T-helper 1 cell treated with Interleukin-12 subunit alpha and Interleukin-12 subunit beta and Interleukin-4 antibody, amounts not matched to agents 30 μg/mL and 1 μg/mL, for 36 hours (primary cell): Measurements from ENCODE around the gene SON.
"Not testable (repeated sequence)": the region's sequence is repeated elsewhere in the genome, so short reads cannot be mapped to it uniquely, and the experiment has no call there.

Source experiments
- H3K27ac Mint-ChIP-seq: one replicate; pipeline ENCODE4 v1.8.0; 2021; ENCODE audit warnings: mild to moderate bottlenecking, mixed read lengths
- H3K27me3 Mint-ChIP-seq: one replicate; pipeline ENCODE4 v1.8.0; 2021; ENCODE audit warnings: low read depth, mixed read lengths
- H3K36me3 Mint-ChIP-seq: one replicate; pipeline ENCODE4 v1.8.0; 2021; ENCODE audit warnings: low read depth, mixed read lengths
- H3K4me1 Mint-ChIP-seq: one replicate; pipeline ENCODE4 v1.8.0; 2021; ENCODE audit warnings: low read depth, mixed read lengths
- H3K4me3 Mint-ChIP-seq: one replicate; pipeline ENCODE4 v1.8.0; 2021; ENCODE audit warnings: mild to moderate bottlenecking, moderate library complexity, mixed read lengths
- H3K9me3 Mint-ChIP-seq: one replicate; pipeline ENCODE4 v1.8.0; 2021; ENCODE audit warnings: mixed read lengths

SON gene

DNA sequence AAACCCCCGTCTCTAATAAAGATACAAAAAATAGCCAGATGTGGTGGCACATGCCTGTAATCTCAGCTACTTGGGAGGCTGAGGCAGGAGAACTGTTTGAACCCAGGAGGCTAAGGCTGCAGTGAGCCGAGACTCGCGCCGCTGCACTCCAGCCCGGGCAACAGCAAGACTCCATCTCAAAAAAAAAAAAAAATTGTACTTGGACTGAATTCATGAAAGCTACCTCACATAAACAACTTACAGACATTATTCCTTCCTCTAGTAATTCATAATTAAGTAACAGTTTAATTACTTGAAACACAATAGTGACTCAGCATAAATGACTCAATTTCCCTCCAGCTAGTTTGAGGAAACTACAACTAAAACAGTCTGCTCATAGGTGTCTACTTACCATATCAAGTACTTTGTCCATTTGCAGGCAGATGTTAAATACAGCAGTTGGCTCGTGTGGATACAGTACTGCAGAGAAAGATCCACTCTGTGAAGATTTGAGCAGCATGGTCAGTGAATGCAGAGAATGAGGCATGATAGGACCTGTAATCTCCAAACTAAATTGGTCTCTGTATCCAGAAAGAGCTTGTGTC, 36.2 kb downstream of the SON start:
- Mint-ChIP-seq H3K4me3 (no peak overlapping the region), H3K27ac (peak overlapping the region; percentile 41), H3K9me3 (no peaks in the 10 kb centered on the region), H3K27me3 (no peaks in the 10 kb centered on the region), H3K4me1 (peaks cover 6% of the 10 kb centered on the region), H3K36me3 (peaks cover 33% of the 10 kb centered on the region)

DNA sequence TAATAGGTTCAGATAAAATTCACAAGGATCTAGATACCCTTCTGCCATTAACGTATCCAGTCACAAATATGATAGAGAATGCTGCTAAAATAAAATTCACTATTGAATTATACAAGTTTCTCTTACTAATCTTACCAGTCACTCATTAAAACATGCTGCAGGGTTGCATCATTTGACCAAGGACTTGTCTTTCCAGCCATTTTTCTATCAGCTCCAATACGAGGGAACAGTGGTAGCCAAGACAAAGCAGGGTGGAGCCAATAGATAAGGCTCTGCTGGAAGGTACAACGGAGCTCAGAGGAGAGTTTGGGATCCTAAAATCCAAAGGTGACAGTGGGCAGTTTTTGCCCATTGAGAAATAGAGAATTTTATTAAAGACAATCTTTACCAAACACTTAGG, 41.6 kb downstream of the SON start:
- no peak overlapping the region for H3K27ac Mint-ChIP-seq
- H3K9me3 Mint-ChIP-seq, result no peaks in the 10 kb centered on the region
- H3K36me3 Mint-ChIP-seq, result peaks cover 15% of the 10 kb centered on the region
- peaks cover 22% of the 10 kb centered on the region for H3K4me1 Mint-ChIP-seq
- H3K4me3 Mint-ChIP-seq, result no peak overlapping the region
- H3K27me3 Mint-ChIP-seq, result no peaks in the 10 kb centered on the region

DNA sequence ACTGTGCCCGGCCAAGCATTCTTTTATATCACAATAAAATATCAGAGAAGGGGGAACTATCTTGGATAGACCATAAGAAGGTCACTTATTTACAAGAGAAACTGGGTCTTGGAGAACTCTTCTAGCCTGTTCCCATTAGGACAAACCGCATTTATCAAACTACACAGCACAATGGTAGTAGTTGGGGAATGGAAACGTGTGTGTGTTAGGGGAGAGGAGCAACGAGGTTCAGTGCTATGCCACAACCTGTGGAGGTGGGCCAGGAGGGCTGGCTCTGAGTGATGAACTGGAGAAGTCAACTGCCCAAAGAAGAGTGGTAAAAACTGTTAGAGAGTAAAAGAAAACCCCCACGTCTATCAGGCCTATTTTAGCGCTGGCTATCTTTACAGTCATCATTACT, 44.1 kb downstream of the SON start:
- peaks cover 7% of the 10 kb centered on the region for H3K36me3 Mint-ChIP-seq
- H3K4me1 Mint-ChIP-seq, result peaks cover 23% of the 10 kb centered on the region

DNA sequence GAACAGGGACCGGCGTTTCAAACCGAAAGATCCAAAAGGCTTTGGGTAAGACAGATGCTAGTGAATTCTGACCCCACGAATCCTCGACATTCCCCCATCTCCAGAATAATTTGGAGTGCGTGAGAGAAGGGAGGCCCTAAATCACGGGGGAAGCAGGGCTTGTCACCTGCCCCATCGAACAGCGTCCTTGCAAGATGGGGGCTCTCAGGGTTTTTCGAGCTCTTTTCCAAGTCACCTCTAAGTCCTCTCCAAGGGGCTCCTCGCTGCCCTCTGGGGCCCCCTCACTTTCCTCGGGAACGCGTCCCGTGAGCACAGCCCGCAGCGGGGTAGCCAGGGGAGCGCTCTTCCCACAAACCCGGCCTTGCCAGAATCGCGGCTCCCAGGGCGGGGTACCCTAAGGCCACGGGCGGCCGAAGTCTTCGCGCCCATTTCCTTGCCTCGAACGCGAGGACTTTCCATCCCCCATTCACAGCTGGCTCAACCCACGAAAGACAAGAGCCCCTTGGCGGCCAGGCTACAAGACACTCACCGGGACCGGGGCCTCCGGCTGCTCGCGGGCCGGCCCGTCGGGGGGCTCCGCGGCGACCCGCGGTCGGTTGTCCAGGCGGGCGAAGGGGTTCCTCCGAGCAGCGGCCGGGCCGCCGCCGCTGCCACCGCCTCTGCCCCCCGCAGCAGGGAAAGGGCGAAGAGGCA, 45.1 kb downstream of the SON start:
- H3K27me3 Mint-ChIP-seq, result no peaks in the 10 kb centered on the region
- H3K4me3 Mint-ChIP-seq, result peak overlapping the region; percentile 92
- peaks cover 6% of the 10 kb centered on the region for H3K36me3 Mint-ChIP-seq
- peak overlapping the region; percentile 76 for H3K27ac Mint-ChIP-seq
- H3K4me1 Mint-ChIP-seq, result peaks cover 23% of the 10 kb centered on the region
- no peaks in the 10 kb centered on the region for H3K9me3 Mint-ChIP-seq

More for the DNA sequence above, 44.1 kb downstream of the SON start:
- no peaks in the 10 kb centered on the region for H3K27me3 Mint-ChIP-seq
- peak overlapping the region; percentile 36 for H3K27ac Mint-ChIP-seq
- H3K4me3 Mint-ChIP-seq, result peak overlapping the region; percentile 69
- no peaks in the 10 kb centered on the region for H3K9me3 Mint-ChIP-seq

DNA sequence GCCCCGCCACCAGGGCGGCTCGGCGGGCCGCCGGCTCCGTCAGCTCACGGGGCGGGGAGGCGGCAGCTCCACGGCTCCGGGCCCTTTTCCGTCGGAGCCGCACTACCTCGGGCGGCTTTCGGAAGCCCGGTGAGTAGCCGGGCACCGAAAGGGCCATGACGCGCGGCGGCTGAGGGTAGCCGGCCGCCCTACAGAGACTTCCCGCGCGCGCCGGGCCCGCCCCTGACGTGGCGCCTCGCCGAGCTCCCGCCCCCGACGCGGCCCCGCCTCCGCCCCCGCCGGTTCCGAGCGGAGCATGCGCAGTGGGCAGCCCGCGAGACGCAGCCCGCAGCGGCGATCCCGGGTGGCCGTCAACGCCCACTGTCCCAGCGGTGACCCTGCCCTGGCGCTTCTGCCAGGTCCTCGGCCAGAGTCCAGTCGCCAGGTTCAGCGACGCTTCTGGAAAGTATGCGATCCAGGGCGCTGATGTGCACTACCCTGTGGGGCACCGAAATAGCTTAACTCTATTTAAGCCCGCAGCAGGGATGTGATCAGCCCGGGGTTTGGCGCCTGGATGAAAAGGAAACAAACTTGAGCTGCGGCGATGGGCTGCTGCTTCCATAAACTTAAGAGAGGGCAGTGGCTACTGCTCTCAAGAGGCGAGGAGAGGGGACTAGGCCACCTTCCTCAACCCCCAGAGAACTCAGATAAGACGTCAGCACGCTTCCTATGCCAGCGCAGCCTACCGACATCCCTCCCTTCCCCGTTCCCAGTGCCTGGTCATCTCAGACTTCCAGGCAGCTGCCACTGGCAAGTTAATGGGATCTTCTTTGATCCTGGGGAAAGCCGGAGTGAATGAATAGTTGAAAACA, 45.9 kb downstream of the SON start, which contains the start of gene DONSON:
Gene DONSON, minus strand, starts transcription at position 200 of the 851 bp plus-strand sequence. Its CDS starts 43 bp downstream, at position 157.
- Mint-ChIP-seq H3K4me1 (peaks cover 23% of the 10 kb centered on the region), H3K27me3 (no peaks in the 10 kb centered on the region)

DNA sequence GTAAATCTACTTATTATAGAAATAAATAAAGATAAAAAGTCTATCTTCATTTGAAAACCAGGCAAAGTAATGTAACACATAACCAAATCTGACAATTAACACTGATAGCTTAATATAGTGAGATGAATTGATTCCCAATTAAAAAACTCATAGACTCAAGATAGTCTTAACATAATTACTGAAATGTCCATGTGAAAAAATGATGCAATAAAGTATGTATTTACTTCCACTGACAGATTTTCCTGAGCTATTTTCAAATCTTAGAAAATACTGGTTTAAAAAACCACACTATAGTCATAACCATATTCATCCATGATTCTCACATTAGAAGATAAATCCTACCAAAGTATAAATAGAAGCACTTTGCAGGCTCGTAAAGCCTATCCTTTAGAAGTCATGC, 55.2 kb downstream of the SON start:
- no peaks in the 10 kb centered on the region for H3K4me1 Mint-ChIP-seq
- H3K4me3 Mint-ChIP-seq, result no peak overlapping the region
- H3K27ac Mint-ChIP-seq, result no peak overlapping the region
- no peaks in the 10 kb centered on the region for H3K27me3 Mint-ChIP-seq
- H3K36me3 Mint-ChIP-seq, result peaks cover 19% of the 10 kb centered on the region
- no peaks in the 10 kb centered on the region for H3K9me3 Mint-ChIP-seq

More for the DNA sequence above, 45.9 kb downstream of the SON start, which contains the start of gene DONSON:
- Mint-ChIP-seq H3K27ac (peak within 1 kb of the TSS; percentile 80), H3K36me3 (peaks cover 8% of the 10 kb centered on the region), H3K9me3 (no peaks in the 10 kb centered on the region), H3K4me3 (peak within 1 kb of the TSS; percentile 93)

DNA sequence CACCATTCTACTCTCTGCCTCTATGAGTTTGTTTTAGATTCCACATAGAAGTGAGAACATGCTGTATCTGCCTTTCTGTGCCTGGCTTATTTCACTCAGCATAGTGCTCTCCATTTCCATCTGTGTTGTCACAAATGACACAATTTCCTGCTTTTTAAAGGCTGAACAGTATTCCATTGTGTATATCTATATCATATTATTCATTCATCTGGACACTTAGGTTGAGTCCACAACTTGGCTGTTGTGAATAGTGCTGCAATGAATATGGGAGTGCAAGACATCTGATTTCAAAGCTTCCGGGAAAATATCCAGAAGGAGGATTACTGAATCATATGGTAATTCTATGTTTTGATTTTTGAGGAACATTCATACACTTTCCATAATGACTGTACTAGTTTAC, 65.7 kb downstream of the SON start:
- H3K27ac Mint-ChIP-seq, result no peak overlapping the region

DNA sequence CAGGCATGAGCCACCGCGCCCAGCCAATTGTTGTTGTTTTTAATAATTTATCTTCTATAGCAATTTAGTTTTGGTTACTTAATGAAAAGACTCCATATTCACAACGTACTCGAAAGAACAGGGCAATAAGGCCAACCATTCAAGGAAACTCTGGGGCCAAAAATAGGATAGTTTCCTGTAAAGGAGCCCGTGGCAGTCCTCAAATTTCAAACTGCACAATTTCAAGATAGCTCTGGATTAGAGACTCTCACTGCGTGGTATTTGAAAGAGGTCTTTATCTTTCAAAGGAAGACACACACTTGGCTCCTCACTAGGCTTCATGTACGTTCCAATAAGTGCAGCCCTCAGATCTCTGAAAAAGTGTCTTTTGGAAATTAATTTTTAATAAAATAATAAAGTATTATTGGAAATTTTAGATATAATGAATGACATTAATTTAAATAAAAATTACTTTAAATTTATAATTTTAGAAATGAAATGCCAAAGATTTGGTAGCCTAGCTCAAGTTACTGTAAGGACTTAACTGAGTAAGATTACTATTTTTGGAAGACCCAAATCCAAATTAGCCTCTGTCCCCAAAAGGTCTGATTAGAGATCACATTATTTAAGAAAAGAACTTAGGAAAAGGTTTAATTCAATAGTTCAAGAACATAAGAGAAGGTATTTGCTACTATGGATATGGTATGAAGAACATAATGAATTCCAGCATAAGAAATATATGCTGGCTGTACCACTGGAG, 68.3 kb downstream of the SON start:
- H3K27me3 Mint-ChIP-seq, result no peaks in the 10 kb centered on the region
- no peaks in the 10 kb centered on the region for H3K9me3 Mint-ChIP-seq
- H3K27ac Mint-ChIP-seq, result no peak overlapping the region
- H3K4me1 Mint-ChIP-seq, result no peaks in the 10 kb centered on the region
- H3K4me3 Mint-ChIP-seq, result no peak overlapping the region
- H3K36me3 Mint-ChIP-seq, result peaks cover 10% of the 10 kb centered on the region

More for the DNA sequence above, 65.7 kb downstream of the SON start:
- Mint-ChIP-seq H3K9me3 (no peaks in the 10 kb centered on the region), H3K4me1 (no peaks in the 10 kb centered on the region), H3K4me3 (no peak overlapping the region), H3K36me3 (peaks cover 9% of the 10 kb centered on the region), H3K27me3 (no peaks in the 10 kb centered on the region)

DNA sequence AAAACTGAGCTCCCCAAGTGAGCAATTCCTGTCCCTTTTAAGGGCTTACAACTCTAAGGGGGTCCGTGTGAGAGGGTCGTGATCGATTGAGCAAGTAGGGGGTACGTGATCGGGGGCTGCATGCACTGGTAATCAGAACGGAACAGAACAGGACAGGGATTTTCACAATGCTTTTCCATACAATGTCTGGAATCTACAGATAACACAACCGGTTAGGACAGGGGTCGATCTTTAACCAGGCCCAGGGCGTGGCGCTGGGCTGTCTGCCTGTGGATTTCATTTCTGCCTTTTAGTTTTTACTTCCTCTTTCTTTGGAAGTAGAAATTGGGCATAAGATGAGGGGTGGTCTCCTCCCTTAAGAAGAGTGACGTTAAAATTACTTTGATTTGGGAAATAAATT, 74.7 kb downstream of the SON start:
- H3K27me3 Mint-ChIP-seq, H3K27ac Mint-ChIP-seq, H3K4me3 Mint-ChIP-seq, H3K4me1 Mint-ChIP-seq, H3K9me3 Mint-ChIP-seq: not testable (repeated sequence)
- peaks cover 27% of the 10 kb centered on the region for H3K36me3 Mint-ChIP-seq

DNA sequence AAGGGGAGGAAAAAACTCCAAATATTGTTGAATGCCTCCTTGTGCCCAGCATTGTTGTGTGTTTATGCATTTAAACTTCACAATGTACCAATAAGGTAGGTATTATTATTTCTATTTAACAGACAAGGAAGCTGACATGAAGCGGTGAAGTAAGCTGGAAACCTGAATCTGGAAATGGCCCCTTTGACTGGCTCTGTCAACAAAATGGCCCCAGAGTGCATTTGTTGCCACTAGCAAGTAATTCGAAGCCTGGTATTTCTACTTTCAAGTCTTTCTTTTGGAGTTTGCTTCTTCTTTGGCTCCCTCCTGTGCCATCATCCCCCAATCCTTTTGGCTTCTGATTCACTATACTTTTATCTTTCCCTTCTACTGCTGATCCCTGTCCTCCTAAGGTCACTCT, 75.6 kb downstream of the SON start:
- Mint-ChIP-seq H3K27me3 (no peaks in the 10 kb centered on the region), H3K27ac (no peak overlapping the region), H3K9me3 (no peaks in the 10 kb centered on the region), H3K36me3 (peaks cover 25% of the 10 kb centered on the region), H3K4me1 (no peaks in the 10 kb centered on the region), H3K4me3 (no peak overlapping the region)

DNA sequence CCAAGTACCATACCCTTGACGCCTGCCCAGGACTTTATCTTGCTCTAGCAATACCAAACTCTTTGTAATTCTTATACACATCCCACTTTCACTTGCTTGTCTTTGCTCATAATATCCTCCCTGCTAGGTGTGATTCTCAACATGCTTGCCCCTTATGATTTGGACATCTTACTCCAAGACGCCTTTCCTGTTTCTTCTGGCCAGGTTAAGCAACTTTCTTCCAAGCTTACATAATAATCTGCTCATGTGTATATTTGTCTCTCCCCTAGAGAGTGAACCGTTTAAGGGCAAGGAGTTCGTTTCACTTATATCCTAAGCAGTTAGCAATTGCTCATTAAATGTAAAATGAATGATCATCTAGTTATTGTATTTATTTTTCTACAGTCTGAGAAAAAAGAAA, 76.9 kb downstream of the SON start:
- H3K9me3 Mint-ChIP-seq, result no peaks in the 10 kb centered on the region
- H3K27ac Mint-ChIP-seq, result no peak overlapping the region
- H3K4me3 Mint-ChIP-seq, result no peak overlapping the region
- no peaks in the 10 kb centered on the region for H3K27me3 Mint-ChIP-seq
- no peaks in the 10 kb centered on the region for H3K4me1 Mint-ChIP-seq
- peaks cover 25% of the 10 kb centered on the region for H3K36me3 Mint-ChIP-seq

DNA sequence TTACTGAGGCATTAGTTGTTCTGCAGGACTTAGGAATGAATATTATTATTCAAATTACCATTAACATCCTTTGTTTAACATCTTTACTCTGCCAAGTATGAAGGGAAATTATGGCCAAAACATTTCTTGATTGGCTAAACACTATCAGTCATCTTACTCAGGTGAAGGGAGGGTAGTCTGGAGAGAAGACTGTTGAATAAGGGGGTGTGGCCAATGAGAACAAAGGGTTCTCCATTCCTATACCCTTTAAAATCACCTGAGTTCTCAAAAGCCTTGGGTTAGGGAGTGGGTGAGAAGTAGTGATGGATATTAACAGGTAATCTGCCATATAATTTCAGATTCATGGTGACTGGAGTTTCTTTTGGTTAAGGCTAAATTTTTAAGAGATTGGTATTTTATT, 79.4 kb downstream of the SON start:
- Mint-ChIP-seq H3K4me1 (no peaks in the 10 kb centered on the region), H3K36me3 (peaks cover 24% of the 10 kb centered on the region), H3K27me3 (no peaks in the 10 kb centered on the region), H3K9me3 (no peaks in the 10 kb centered on the region), H3K4me3 (no peak overlapping the region), H3K27ac (no peak overlapping the region)

DNA sequence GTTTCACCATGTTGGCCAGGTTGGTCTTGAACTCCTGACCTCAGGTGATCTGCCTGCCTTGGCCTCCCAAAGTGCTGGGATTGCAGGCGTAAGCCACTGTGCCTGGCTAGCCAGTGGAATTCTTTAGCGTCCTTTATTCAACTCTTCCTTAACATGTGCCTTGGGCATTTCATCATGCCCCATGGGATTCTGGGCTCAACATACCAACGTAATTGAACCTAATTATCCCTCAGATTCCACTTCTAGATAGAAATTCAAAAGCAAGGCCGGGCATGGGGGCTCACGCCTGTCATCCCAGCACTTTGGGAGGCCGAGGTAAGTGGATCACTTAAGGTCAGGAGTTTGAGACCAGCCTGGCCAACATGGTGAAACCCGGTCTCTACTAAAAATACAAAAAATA, 83.3 kb downstream of the SON start:
- H3K4me1 Mint-ChIP-seq, result not testable (repeated sequence)
- H3K36me3 Mint-ChIP-seq, result peaks cover 19% of the 10 kb centered on the region

More for the DNA sequence above, 83.3 kb downstream of the SON start:
- H3K9me3 Mint-ChIP-seq, H3K4me3 Mint-ChIP-seq, H3K27ac Mint-ChIP-seq, H3K27me3 Mint-ChIP-seq: not testable (repeated sequence)
